Peyer's patch (tissue), 4 donors: ENCODE measurements around the gene TSPAN32. TPM values are rescaled to one million over a fixed set of nuclear protein-coding genes. Genes with fewer than 3 reads are reported as not detected.
A peak's percentile ranks its signal among the peaks of the same experiment; 100 is the strongest.

Source experiments
- DNase-seq, 3 donors: peaks; one replicate each; pipeline ENCODE4 v3.0.0-alpha.2; 2017 to 2019
- H3K27ac ChIP-seq, 4 donors: fragments of 200-600 bp; sonication (generic); one replicate each; pipeline ENCODE4 v1.5.1; 2016 to 2019
- H3K27me3 ChIP-seq, 2 donors: fragments of 200-600 bp; sonication (generic); one replicate each; pipeline ENCODE4 v1.5.1; 2019
- H3K36me3 ChIP-seq, 3 donors: fragments of 200-600 bp; sonication (generic); one replicate each; pipeline ENCODE4 v1.5.1; 2016 to 2019
- H3K4me1 ChIP-seq, 4 donors: fragments of 200-600 bp; sonication (generic); one replicate each; pipeline ENCODE4 v1.5.1; 2016 to 2019
- H3K4me3 ChIP-seq, 4 donors: fragments of 200-600 bp; sonication (generic); 1 replicate in 3 of 4; 2 replicates in 1 of 4; pipeline ENCODE4 v1.5.1; 2016 to 2019; ENCODE audit warnings: mild to moderate bottlenecking in 1 of 4
- H3K9me3 ChIP-seq, 4 donors: fragments of 200-600 bp; sonication (generic); one replicate each; pipeline ENCODE4 v1.5.1; 2016 to 2019; ENCODE audit warnings: mild to moderate bottlenecking in 1 of 4
- CTCF ChIP-seq, 6 experiments: fragments of 450-650 bp in 4 of 6; fragments of 200-600 bp in 2 of 6; sonication (generic) in 1 of 6; IDR thresholded peaks; one replicate each; pipeline ENCODE4 v1.5.1; 2017 to 2019; ENCODE audit warnings: antibody characterized with exemption in 6 of 6, mild to moderate bottlenecking in 3 of 6, moderate library complexity in 1 of 6
- POLR2A ChIP-seq, 2 donors: fragments of 450-650 bp; IDR thresholded peaks; one replicate each; pipeline ENCODE4 v1.5.1; 2017; ENCODE audit warnings: antibody characterized with exemption in 2 of 2, mild to moderate bottlenecking in 2 of 2, moderate library complexity in 2 of 2
- total RNA-seq, 4 donors: library from RNA; depleted of rRNA; stranded (reverse); fragments of >200 nt; gene quantifications; one replicate each; pipeline ENCODE4 v1.1.0, GENCODE V29; 2016

The TSPAN32 gene
- total RNA-seq, 4 donors from 2014 or later, result 1.6 to 1.7 TPM; not detected in 2

DNA sequence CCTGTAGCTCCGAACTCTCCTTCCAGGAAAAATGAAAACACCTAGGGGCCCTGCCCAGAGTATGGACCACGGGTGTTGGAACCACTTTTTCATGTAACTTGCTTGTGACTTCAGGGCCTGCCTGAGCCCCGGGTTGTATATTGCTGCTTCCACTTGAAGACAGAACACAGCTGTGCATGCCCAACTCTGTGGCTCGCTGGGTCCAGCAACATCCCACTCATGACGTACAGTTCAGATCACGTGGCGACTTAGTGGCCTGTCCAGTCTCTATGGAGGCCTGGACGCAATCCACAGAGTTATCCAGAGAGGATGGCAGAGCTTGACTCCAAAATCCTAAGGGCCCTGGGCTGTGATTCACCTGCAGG lies 6.9 kb upstream of the TSPAN32 start:
- Histone ChIP-seq H3K4me3 (no peak overlapping the region), H3K36me3 (no peaks in the 10 kb centered on the region), H3K27me3 (no peaks in the 10 kb centered on the region), H3K27ac (no peak overlapping the region), H3K9me3 (no peaks in the 10 kb centered on the region), H3K4me1 (no peaks in the 10 kb centered on the region)
- no peak for TF ChIP-seq CTCF (IDR thresholded peaks at IDR 0.05)
- no peak for TF ChIP-seq POLR2A (IDR thresholded peaks at IDR 0.05)
- peak in 2 of 3 donors; percentile 31 to 40 for DNase-seq

GRCh38 chr11:2295971-2296912 lies 5.6 kb upstream of the TSPAN32 start:
- H3K4me1 ChIP-seq, result peaks cover 0 to 10% (median 3%) of the 10 kb centered on the region in 4 donors
- H3K9me3 ChIP-seq, result no peaks in the 10 kb centered on the region
- TF ChIP-seq CTCF (IDR thresholded peaks at IDR 0.05) (no peak), POLR2A (IDR thresholded peaks at IDR 0.05) (no peak)
- no peak overlapping the region for H3K4me3 ChIP-seq
- H3K27me3 ChIP-seq, result no peaks in the 10 kb centered on the region
- no peak overlapping the region for H3K27ac ChIP-seq
- DNase-seq, result peak in 1 of 3 donors; percentile 33
- no peaks in the 10 kb centered on the region for H3K36me3 ChIP-seq

- no peaks in the 10 kb centered on the region for H3K36me3 ChIP-seq
- H3K4me3 ChIP-seq, result no peak overlapping the region
- TF ChIP-seq POLR2A (IDR thresholded peaks at IDR 0.05) (no peak), CTCF (IDR thresholded peaks at IDR 0.05) (no peak)
- H3K9me3 ChIP-seq, result no peaks in the 10 kb centered on the region
- peaks cover 0 to 13% (median 6%) of the 10 kb centered on the region in 4 donors for H3K4me1 ChIP-seq
- H3K27me3 ChIP-seq, result no peaks in the 10 kb centered on the region
- H3K27ac ChIP-seq, result no peak overlapping the region
- DNase-seq, result no peak
Observed at GRCh38 chr11:2296913-2297622, 4.7 kb upstream of the TSPAN32 start.

GRCh38 chr11:2297623-2298030 lies 4.2 kb upstream of the TSPAN32 start:
- DNase-seq, result no peak
- Histone ChIP-seq H3K27me3 (no peaks in the 10 kb centered on the region), H3K27ac (no peak overlapping the region), H3K36me3 (no peaks in the 10 kb centered on the region), H3K4me3 (no peak overlapping the region), H3K4me1 (peaks cover 0 to 18% (median 6%) of the 10 kb centered on the region in 4 donors), H3K9me3 (no peaks in the 10 kb centered on the region)
- TF ChIP-seq POLR2A (IDR thresholded peaks at IDR 0.05) (no peak), CTCF (IDR thresholded peaks at IDR 0.05) (no peak)

GRCh38 chr11:2298131-2298794 lies 3.5 kb upstream of the TSPAN32 start:
- H3K9me3 ChIP-seq, result no peaks in the 10 kb centered on the region
- H3K27me3 ChIP-seq, result no peaks in the 10 kb centered on the region
- H3K36me3 ChIP-seq, result no peaks in the 10 kb centered on the region
- peak in 2 of 3 donors; percentile 14 to 38 for DNase-seq
- H3K4me3 ChIP-seq, result no peak overlapping the region
- no peak for TF ChIP-seq CTCF (IDR thresholded peaks at IDR 0.05)
- peaks cover 0 to 24% (median 6%) of the 10 kb centered on the region in 4 donors for H3K4me1 ChIP-seq
- H3K27ac ChIP-seq, result no peak overlapping the region
